Tibial artery (tissue), 4 donors: ENCODE results near the gene MKRN1.

Source experiments
- DNase-seq, 2 donors: peaks; one replicate each; pipeline ENCODE4 v3.0.0-alpha.2; 2019
- H3K27ac ChIP-seq, 2 donors: fragments of 200-600 bp; sonication (generic) in 1 of 2; 1 replicate in 1 of 2; 2 replicates in 1 of 2; pipeline ENCODE4 v1.5.1; 2018 to 2019; ENCODE audit warnings: mild to moderate bottlenecking in 1 of 2
- H3K27me3 ChIP-seq, 2 donors: fragments of 200-600 bp; sonication (generic) in 1 of 2; one replicate each; pipeline versions ENCODE4 v1.5.1 to v1.6.0; 2016 to 2019
- H3K36me3 ChIP-seq, 3 donors: fragments of 200-600 bp; sonication (generic) in 2 of 3; one replicate each; pipeline ENCODE4 v1.5.1; 2016 to 2019; ENCODE audit warnings: mild to moderate bottlenecking in 2 of 3
- H3K4me1 ChIP-seq, 4 donors: fragments of 200-600 bp; sonication (generic) in 2 of 4; 1 replicate in 3 of 4; 2 replicates in 1 of 4; pipeline ENCODE4 v1.5.1; 2016 to 2019
- H3K4me3 ChIP-seq, 2 donors: fragments of 200-600 bp; sonication (generic) in 1 of 2; 1 replicate in 1 of 2; 2 replicates in 1 of 2; pipeline ENCODE4 v1.5.1; 2018 to 2019; ENCODE audit warnings: mild to moderate bottlenecking in 2 of 2
- H3K9me3 ChIP-seq, 3 donors: fragments of 200-600 bp; sonication (generic) in 1 of 3; one replicate each; pipeline ENCODE4 v1.5.1; 2016 to 2019
- CTCF ChIP-seq, 2 experiments: fragments of 200-600 bp in 1 of 2; fragments of 450-650 bp in 1 of 2; IDR thresholded peaks; one replicate each; pipeline ENCODE4 v1.5.1; 2017 to 2019; ENCODE audit warnings: antibody characterized with exemption in 2 of 2, mild to moderate bottlenecking in 1 of 2, moderate library complexity in 1 of 2
- intact Hi-C: fragments of 100-400 bp; cut with DNase I; formaldehyde crosslinking; loops from one replicate; pipeline ENCODE4 v1.15.0; 2023; ENCODE audit warnings: low total_unique reads

Gene MKRN1

GRCh38 chr7:140479062-140479738, at the start of gene MKRN1:
Gene MKRN1, minus strand, starts transcription at chr7:140479505. Its CDS starts 161 bp downstream, at chr7:140479344.
- Histone ChIP-seq H3K36me3 (peaks cover 0 to 6% (median 0%) of the 10 kb centered on the region in 3 donors), H3K27ac (peak within 1 kb of the TSS; percentile 85), H3K9me3 (no peaks in the 10 kb centered on the region), H3K4me1 (peaks cover 0 to 21% (median 15%) of the 10 kb centered on the region in 4 donors), H3K4me3 (peak within 1 kb of the TSS; percentile 87 to 98), H3K27me3 (no peaks in the 10 kb centered on the region)
- TF ChIP-seq CTCF (IDR thresholded peaks at IDR 0.05) = no peak
- intact Hi-C loops = no loop called here
- DNase-seq = peak; percentile 93 to 96

GRCh38 chr7:140526787-140527664, 47.7 kb upstream of the MKRN1 start:
- TF ChIP-seq CTCF (IDR thresholded peaks at IDR 0.05) = no peak
- Histone ChIP-seq H3K9me3 (no peaks in the 10 kb centered on the region), H3K27ac (no peak overlapping the region), H3K27me3 (peaks cover 0 to 5% of the 10 kb centered on the region in 2 donors), H3K4me3 (no peak overlapping the region), H3K4me1 (no peaks in the 10 kb centered on the region), H3K36me3 (no peaks in the 10 kb centered on the region)
- no peak for DNase-seq
- intact Hi-C loops = no loop called here

- intact Hi-C loops = no loop called here
- Histone ChIP-seq H3K27me3 (peaks cover 0 to 5% of the 10 kb centered on the region in 2 donors), H3K27ac (no peak overlapping the region), H3K4me3 (no peak overlapping the region), H3K36me3 (no peaks in the 10 kb centered on the region), H3K4me1 (no peaks in the 10 kb centered on the region), H3K9me3 (no peaks in the 10 kb centered on the region)
- DNase-seq = no peak
- no peak for TF ChIP-seq CTCF (IDR thresholded peaks at IDR 0.05)
Measured at GRCh38 chr7:140526214-140526613, 46.9 kb upstream of the MKRN1 start.

GRCh38 chr7:140525743-140526142, 46.4 kb upstream of the MKRN1 start:
- TF ChIP-seq CTCF (IDR thresholded peaks at IDR 0.05) = no peak
- no peak overlapping the region for H3K27ac ChIP-seq

GRCh38 chr7:140521421-140521820, 42.1 kb upstream of the MKRN1 start:
- Histone ChIP-seq H3K27ac (no peak overlapping the region), H3K4me1 (peaks cover 0 to 3% (median 0%) of the 10 kb centered on the region in 4 donors), H3K4me3 (no peak overlapping the region), H3K36me3 (no peaks in the 10 kb centered on the region), H3K9me3 (no peaks in the 10 kb centered on the region), H3K27me3 (no peaks in the 10 kb centered on the region)
- no peak for DNase-seq
- intact Hi-C loops = no loop called here
- no peak for TF ChIP-seq CTCF (IDR thresholded peaks at IDR 0.05)

More at GRCh38 chr7:140525743-140526142, 46.4 kb upstream of the MKRN1 start:
- Histone ChIP-seq H3K36me3 (no peaks in the 10 kb centered on the region), H3K4me3 (no peak overlapping the region), H3K9me3 (no peaks in the 10 kb centered on the region), H3K27me3 (peaks cover 0 to 5% of the 10 kb centered on the region in 2 donors), H3K4me1 (no peaks in the 10 kb centered on the region)
- intact Hi-C loops = no loop called here
- DNase-seq = no peak
